OCI-LY7 (cell line): ENCODE measurements around the gene BICRAL. TPM values are rescaled to one million over a fixed set of nuclear protein-coding genes. Genes with fewer than 3 reads are reported as not detected.

ENCODE experiments used
- BruUV-seq: library from RNA; stranded (reverse); fragments of 400-500 nt; replicated peaks from 2 replicates; lab custom pipeline; 2021; lab: Mats Ljungman, UMichigan
- CTCF ChIA-PET: fragments of 300-600 bp; sonication (Branson Sonifier 250); formaldehyde crosslinking; loops from one replicate; lab custom pipeline; 2022; ENCODE audit warnings: antibody characterized with exemption; ENCODE audit not compliant: unreplicated experiment; lab: Charles Lee
- POLR2A ChIA-PET: fragments of 300-600 bp; sonication (Branson Sonifier 250); formaldehyde crosslinking; loops from one replicate; lab custom pipeline; 2022; ENCODE audit warnings: antibody characterized with exemption; lab: Charles Lee
- DNase-seq: peaks from one replicate; pipeline ENCODE4 v3.0.0-alpha.2; 2015; ENCODE audit warnings: low spot score
- H2AFZ ChIP-seq: fragments of 200-600 bp; sonication (generic), shearing (Covaris generic); 2 replicates; pipeline ENCODE4 v1.6.1; 2014; ENCODE audit warnings: mild to moderate bottlenecking, antibody characterized with exemption, low read length, moderate library complexity
- H3K27ac ChIP-seq: fragments of 200-600 bp; sonication (generic); 2 replicates; pipeline ENCODE4 v1.5.1; 2014; ENCODE audit warnings: mixed run types, low read depth, mild to moderate bottlenecking, moderate library complexity, low read length, inconsistent platforms; ENCODE audit not compliant: poor library complexity, severe bottlenecking
- H3K36me3 ChIP-seq: fragments of 200-600 bp; sonication (generic); 2 replicates; pipeline ENCODE4 v1.6.1; 2014; ENCODE audit warnings: mild to moderate bottlenecking, antibody characterized with exemption, low read length, moderate library complexity, mixed read lengths; ENCODE audit not compliant: insufficient read depth
- H3K4me1 ChIP-seq: fragments of 200-600 bp; sonication (generic); 2 replicates; pipeline ENCODE4 v1.5.1; 2014; ENCODE audit warnings: mild to moderate bottlenecking, low read length; ENCODE audit not compliant: insufficient read depth, poor library complexity, severe bottlenecking
- H3K4me2 ChIP-seq: fragments of 200-600 bp; sonication (generic); 2 replicates; pipeline ENCODE4 v1.6.1; 2014; ENCODE audit warnings: mild to moderate bottlenecking, low read length
- H3K4me3 ChIP-seq: fragments of 200-600 bp; sonication (generic); 2 replicates; pipeline ENCODE4 v1.5.1; 2014; ENCODE audit warnings: mild to moderate bottlenecking, low read depth, low read length; ENCODE audit not compliant: poor library complexity, severe bottlenecking
- H3K79me2 ChIP-seq: fragments of 200-600 bp; sonication (generic); 2 replicates; pipeline ENCODE4 v1.6.1; 2016; ENCODE audit warnings: low read depth, mild to moderate bottlenecking, low read length, moderate library complexity, mixed read lengths; ENCODE audit not compliant: insufficient read depth
- H3K9me2 ChIP-seq: fragments of 200-600 bp; sonication (generic); 2 replicates; pipeline ENCODE4 v1.6.1; 2016; ENCODE audit warnings: mild to moderate bottlenecking, low read length, mixed read lengths; ENCODE audit not compliant: insufficient read depth
- H3K9me3 ChIP-seq: fragments of 200-600 bp; sonication (generic); 2 replicates; pipeline ENCODE4 v1.6.1; 2014; ENCODE audit warnings: mild to moderate bottlenecking, mixed run types, low read length, mixed read lengths
- H4K20me1 ChIP-seq: fragments of 200-600 bp; sonication (generic); 2 replicates; pipeline ENCODE4 v1.6.1; 2014; ENCODE audit warnings: mild to moderate bottlenecking, antibody characterized with exemption, low read length, moderate library complexity, mixed read lengths; ENCODE audit not compliant: insufficient read depth
- EZH2phosphoT487 ChIP-seq: fragments of 200-600 bp; sonication (generic); IDR thresholded peaks from 2 replicates; pipeline ENCODE4 v1.6.1; 2018; ENCODE audit warnings: low read depth, borderline replicate concordance, mild to moderate bottlenecking, mixed run types, antibody characterized with exemption, low read length, moderate library complexity, mixed read lengths
- intact Hi-C: fragments of 100-400 bp; cut with micrococcal nuclease; formaldehyde crosslinking; loops from one replicate; pipeline ENCODE4 v1.10.0; 2022; ENCODE audit not compliant: unreplicated experiment
- total RNA-seq, 2 experiments: library from RNA; depleted of rRNA in 1 of 2; stranded (reverse); fragments of >200 nt in 1 of 2; shearing (Covaris generic) in 1 of 2; gene quantifications; 2 replicates each; pipeline ENCODE4 v1.2.3, GENCODE V29; 2014 to 2022
- TF ChIP-seq, protein P1 (sequence below): fragments of 200-600 bp; sonication (generic); conservative IDR thresholded peaks from 2 replicates; pipeline ENCODE4 v1.5.1; 2014; ENCODE audit warnings: mild to moderate bottlenecking, antibody characterized with exemption, low read length, moderate library complexity, mixed read lengths

Gene BICRAL
- total RNA-seq, 2 experiments from 2014 or later = 10.3 to 25.7 TPM

DNA sequence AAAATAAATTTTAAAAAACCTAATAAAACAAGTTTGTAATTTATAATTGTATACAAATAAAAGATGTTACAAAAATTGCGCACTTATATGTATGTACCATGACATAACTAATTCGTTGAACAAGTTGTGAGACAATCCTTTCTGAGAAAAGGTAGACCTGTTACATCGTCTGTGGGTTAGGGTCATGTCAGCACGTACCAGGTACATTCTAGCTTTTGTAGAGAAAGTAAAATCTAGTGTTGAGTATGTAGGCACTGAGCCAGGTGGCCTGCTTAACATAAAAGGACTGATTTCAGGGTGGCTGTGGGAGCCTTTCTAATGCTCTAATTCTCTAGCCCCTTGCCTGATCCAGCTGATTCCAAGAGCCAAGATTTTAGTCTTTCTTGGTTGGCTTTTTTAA is 108.0 kb downstream of the BICRAL start:
- Histone ChIP-seq H2AFZ (no peak overlapping the region), H3K79me2 (peaks cover 8% of the 10 kb centered on the region; the same call in 1 of the 2 replicates), H3K4me3 (peak overlapping the region; percentile 74), H3K9me2 (no peaks in the 10 kb centered on the region), H3K36me3 (peaks cover 28% of the 10 kb centered on the region), H3K4me2 (peak overlapping the region; percentile 72), H3K27ac (peak overlapping the region; percentile 76), H3K9me3 (no peaks in the 10 kb centered on the region), H3K4me1 (peaks cover 40% of the 10 kb centered on the region), H4K20me1 (no peaks in the 10 kb centered on the region)
- no TSS peak for BruUV-seq
- TF ChIP-seq, protein P1, sequence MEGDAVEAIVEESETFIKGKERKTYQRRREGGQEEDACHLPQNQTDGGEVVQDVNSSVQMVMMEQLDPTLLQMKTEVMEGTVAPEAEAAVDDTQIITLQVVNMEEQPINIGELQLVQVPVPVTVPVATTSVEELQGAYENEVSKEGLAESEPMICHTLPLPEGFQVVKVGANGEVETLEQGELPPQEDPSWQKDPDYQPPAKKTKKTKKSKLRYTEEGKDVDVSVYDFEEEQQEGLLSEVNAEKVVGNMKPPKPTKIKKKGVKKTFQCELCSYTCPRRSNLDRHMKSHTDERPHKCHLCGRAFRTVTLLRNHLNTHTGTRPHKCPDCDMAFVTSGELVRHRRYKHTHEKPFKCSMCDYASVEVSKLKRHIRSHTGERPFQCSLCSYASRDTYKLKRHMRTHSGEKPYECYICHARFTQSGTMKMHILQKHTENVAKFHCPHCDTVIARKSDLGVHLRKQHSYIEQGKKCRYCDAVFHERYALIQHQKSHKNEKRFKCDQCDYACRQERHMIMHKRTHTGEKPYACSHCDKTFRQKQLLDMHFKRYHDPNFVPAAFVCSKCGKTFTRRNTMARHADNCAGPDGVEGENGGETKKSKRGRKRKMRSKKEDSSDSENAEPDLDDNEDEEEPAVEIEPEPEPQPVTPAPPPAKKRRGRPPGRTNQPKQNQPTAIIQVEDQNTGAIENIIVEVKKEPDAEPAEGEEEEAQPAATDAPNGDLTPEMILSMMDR = no peak
- no peak for TF ChIP-seq EZH2phosphoT487
- DNase-seq = peak; percentile 23
- intact Hi-C loops = loop anchor here (5.0 kb wide), 2 partner anchors 143 to 328 kb away; partner anchors contain the start of genes TBCC and UBR2
- CTCF ChIA-PET = no interaction called here
- POLR2A ChIA-PET = interaction anchor here (0.6 to 1.5 kb wide), 4 partner anchors 9 to 97 kb away, joined by 3 to 5 read pairs (median 4); partner anchors contain the start of gene RPL7L1

DNA sequence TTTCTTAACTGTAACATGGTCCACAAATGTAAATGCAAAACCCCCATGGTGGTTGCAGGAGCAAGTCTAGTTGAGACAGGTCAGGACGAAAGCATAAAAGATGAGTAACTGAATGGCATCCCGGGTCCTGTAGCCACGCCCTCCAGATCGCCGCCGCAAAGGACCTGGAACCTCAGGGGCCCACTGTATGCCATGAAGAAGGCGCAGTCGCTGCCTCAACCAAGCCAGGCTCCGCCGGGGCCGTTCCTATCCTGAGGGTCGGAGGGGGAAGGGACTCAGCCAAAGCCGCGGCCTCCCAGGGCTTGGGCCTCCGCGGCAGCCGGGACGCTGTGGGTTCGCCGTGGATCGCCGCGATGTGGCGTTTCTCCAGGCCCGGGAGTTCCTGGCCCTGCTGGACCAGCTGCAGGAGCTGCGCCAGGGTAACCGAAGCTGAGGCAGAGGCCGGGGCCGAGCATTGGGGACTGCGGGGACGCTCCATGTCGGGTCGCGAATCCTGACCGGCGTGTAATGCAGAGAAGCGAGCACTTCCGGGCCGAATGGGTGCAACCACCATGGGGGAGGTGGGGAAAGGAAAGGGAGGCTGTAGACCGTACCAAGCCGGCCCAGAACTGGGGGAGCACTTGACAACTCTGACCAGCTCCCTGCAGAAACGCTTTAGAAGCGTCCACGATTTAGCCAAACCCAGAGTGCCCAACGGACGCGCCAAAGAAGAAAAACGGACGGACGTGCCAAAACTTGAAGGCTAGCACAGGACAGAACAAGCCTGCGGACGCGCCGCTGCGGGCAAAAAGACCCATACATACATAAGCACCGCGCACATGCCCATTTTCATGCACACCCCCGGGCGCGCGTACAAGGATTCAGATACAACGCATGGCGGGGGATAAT is 108.7 kb downstream of the BICRAL start:
- no peaks in the 10 kb centered on the region for H4K20me1 ChIP-seq
- H3K9me3 ChIP-seq = no peaks in the 10 kb centered on the region
- peaks cover 22% of the 10 kb centered on the region for H3K36me3 ChIP-seq
- POLR2A ChIA-PET = interaction anchor here (0.7 to 1.5 kb wide), 3 partner anchors 9 to 49 kb away, joined by 3 to 5 read pairs (median 3); partner anchors contain the start of gene RPL7L1
- DNase-seq = peak; percentile 97
- TF ChIP-seq EZH2phosphoT487 = no peak
- TF ChIP-seq, protein P1 = no peak
- intact Hi-C loops = loop anchor here (5.0 kb wide), 2 partner anchors 143 to 328 kb away; partner anchors contain the start of genes TBCC and UBR2
- H3K4me1 ChIP-seq = peaks cover 40% of the 10 kb centered on the region
- peaks cover 8% of the 10 kb centered on the region; the same call in 1 of the 2 replicates for H3K79me2 ChIP-seq
- H3K9me2 ChIP-seq = no peaks in the 10 kb centered on the region
- peak overlapping the region; percentile 72 for H3K4me2 ChIP-seq
- peak overlapping the region; percentile 74 for H3K4me3 ChIP-seq
- peak overlapping the region; percentile 69 for H2AFZ ChIP-seq
- peak overlapping the region; percentile 76 for H3K27ac ChIP-seq
- TSS peak; percentile 94 for BruUV-seq
- CTCF ChIA-PET = no interaction called here
